Right cardiac atrium (tissue), 5 donors: ENCODE results near the gene EXOG. TPM values are rescaled to one million over a fixed set of nuclear protein-coding genes. Genes with fewer than 3 reads are reported as not detected.

Experiments used
- ATAC-seq, 2 donors: fragments of 200-7000 bp; cut with Tn5 transposase; one replicate each; pipeline versions ENCODE4 v1.8.0 to v1.9.1; 2020; ENCODE audit warnings: moderate library complexity in 2 of 2, mild to moderate bottlenecking in 1 of 2
- DNase-seq, 3 donors: peaks; one replicate each; pipeline ENCODE4 v3.0.0-alpha.2; 2020
- H3K27ac ChIP-seq: one replicate; pipeline ENCODE4 v1.5.1; 2013; ENCODE audit warnings: mild to moderate bottlenecking, low read length, control low read depth, moderate library complexity
- H3K27me3 ChIP-seq: one replicate; pipeline ENCODE4 v1.6.1; 2013; ENCODE audit not compliant: control insufficient read depth, insufficient read depth
- H3K4me1 ChIP-seq: one replicate; pipeline ENCODE4 v1.6.1; 2013; ENCODE audit warnings: low read length; ENCODE audit not compliant: control insufficient read depth, insufficient read depth
- H3K4me3 ChIP-seq: one replicate; pipeline ENCODE4 v1.5.1; 2013; ENCODE audit warnings: low read length, control low read depth
- H3K9me3 ChIP-seq: one replicate; pipeline ENCODE4 v1.6.1; 2013; ENCODE audit warnings: low read length; ENCODE audit not compliant: control insufficient read depth
- whole genome bisulfite sequencing: extraction: QIAGEN DNeasy Blood & Tissue Kit; methylation state at CpG from one replicate; pipeline ENCODE4 v1.1.7; 2013; 5-methylcytosine and 5-hydroxymethylcytosine counted together
- intact Hi-C, 4 donors: fragments of 100-400 bp; cut with DNase I; formaldehyde crosslinking; loops; one replicate each; pipeline versions ENCODE4 v1.11.0 to v1.14.0; 2022 to 2023
- polyA plus RNA-seq: library from polyadenylated mRNA; stranded (reverse); fragments of 200-250 nt; gene quantifications from one replicate; pipeline ENCODE4 v1.2.3, GENCODE V29; 2013
- total RNA-seq, 4 donors: library from RNA; stranded (reverse); fragmentation: NEBNext Ultra II Directional; extraction: Animal tissue kit (Norgen Biotek cat#: 25700); gene quantifications; one replicate each; pipeline ENCODE4 v1.2.1, GENCODE V29; 2021
- donor health status: healthy with polysubstance abuse.
- donor health status: DM: no; HTN: yes; CAD: no.
- donor health status: DM: no; HTN: no; CAD: no.
- donor health status: DM: no; HTN: yes; CAD: no; lungs with severe emphysema.
- donor health status: DM: yes; HTN: yes; CAD: no.

EXOG gene
- total and polyA plus RNA-seq, 5 donors, result 19.4 to 27.7 (median 23.8) TPM

- no peak overlapping the region for H3K27ac ChIP-seq
- no peak overlapping the region for H3K4me3 ChIP-seq
- no peaks in the 10 kb centered on the region for H3K4me1 ChIP-seq
- no peaks in the 10 kb centered on the region for H3K27me3 ChIP-seq
- no peaks in the 10 kb centered on the region for H3K9me3 ChIP-seq
- 88% methylated on average over 2 of the region's 2 CpGs for WGBS
- no peak for ATAC-seq
- intact Hi-C loops, result no loop called here
- no peak for DNase-seq
Measured at GRCh38 chr3:38555926-38556325, 59.8 kb downstream of the EXOG start.

GRCh38 chr3:38556640-38557358 lies 60.7 kb downstream of the EXOG start:
- Histone ChIP-seq H3K27me3 (no peaks in the 10 kb centered on the region), H3K4me3 (no peak overlapping the region), H3K9me3 (no peaks in the 10 kb centered on the region), H3K4me1 (no peaks in the 10 kb centered on the region), H3K27ac (no peak overlapping the region)
- intact Hi-C loops, result no loop called here
- DNase-seq (no peak), ATAC-seq (peak in 1 of 2 donors; percentile 34)
- WGBS, result 78% methylated on average over 4 of the region's 4 CpGs

GRCh38 chr3:38558864-38559263 lies 62.7 kb downstream of the EXOG start:
- Histone ChIP-seq H3K4me1 (no peaks in the 10 kb centered on the region), H3K27ac (no peak overlapping the region), H3K4me3 (no peak overlapping the region), H3K9me3 (no peaks in the 10 kb centered on the region), H3K27me3 (no peaks in the 10 kb centered on the region)
- intact Hi-C loops, result no loop called here
- 58% methylated on average over 1 of the region's 1 CpG for WGBS
- no peak for DNase-seq
- no peak for ATAC-seq

GRCh38 chr3:38560284-38560683 lies 64.1 kb downstream of the EXOG start:
- no peaks in the 10 kb centered on the region for H3K9me3 ChIP-seq
- no peak overlapping the region for H3K27ac ChIP-seq
- 92% methylated on average over 6 of the region's 6 CpGs for WGBS
- no peaks in the 10 kb centered on the region for H3K27me3 ChIP-seq
- H3K4me3 ChIP-seq, result no peak overlapping the region
- intact Hi-C loops, result no loop called here
- H3K4me1 ChIP-seq, result no peaks in the 10 kb centered on the region
- ATAC-seq (no peak), DNase-seq (no peak)

DNA sequence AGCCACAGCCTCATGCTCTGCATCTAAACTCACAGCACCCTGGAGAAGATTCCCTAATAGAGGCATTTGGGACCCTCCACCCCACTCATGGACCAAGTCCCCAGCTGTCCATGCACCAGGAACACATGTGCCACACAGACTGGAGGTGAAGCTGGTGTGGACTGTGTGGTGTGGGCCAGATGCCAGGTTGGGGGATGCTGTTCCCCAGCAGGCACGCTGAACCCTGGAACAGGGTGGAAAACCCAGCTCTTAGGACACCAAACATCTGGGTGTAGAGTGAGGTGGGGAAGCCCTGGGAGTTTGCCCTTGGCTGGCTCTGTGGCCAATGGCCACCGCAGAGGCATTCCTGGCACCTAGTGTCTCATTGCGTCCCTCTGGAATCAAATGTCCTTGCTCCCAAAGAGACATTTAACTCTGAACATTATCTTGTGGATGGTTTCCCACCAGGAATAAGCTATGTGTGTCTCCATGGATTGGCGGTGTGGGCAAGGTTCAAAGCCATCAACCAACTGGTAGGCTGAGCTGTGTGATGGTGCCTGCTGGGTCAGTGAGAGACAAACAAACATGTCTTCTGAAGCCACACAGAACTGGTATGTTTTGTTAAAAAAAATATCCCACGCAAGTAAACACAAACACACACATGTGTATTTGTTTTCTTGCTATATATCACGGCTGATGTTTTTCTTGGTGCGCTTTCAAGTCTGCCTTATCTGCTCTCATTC lies 65.0 kb downstream of the EXOG start:
- no peaks in the 10 kb centered on the region for H3K4me1 ChIP-seq
- no peak for ATAC-seq
- H3K27ac ChIP-seq, result no peak overlapping the region
- H3K9me3 ChIP-seq, result no peaks in the 10 kb centered on the region
- intact Hi-C loops, result no loop called here
- no peak for DNase-seq
- H3K27me3 ChIP-seq, result no peaks in the 10 kb centered on the region
- 77% methylated on average over 7 of the region's 7 CpGs for WGBS
- no peak overlapping the region for H3K4me3 ChIP-seq

DNA sequence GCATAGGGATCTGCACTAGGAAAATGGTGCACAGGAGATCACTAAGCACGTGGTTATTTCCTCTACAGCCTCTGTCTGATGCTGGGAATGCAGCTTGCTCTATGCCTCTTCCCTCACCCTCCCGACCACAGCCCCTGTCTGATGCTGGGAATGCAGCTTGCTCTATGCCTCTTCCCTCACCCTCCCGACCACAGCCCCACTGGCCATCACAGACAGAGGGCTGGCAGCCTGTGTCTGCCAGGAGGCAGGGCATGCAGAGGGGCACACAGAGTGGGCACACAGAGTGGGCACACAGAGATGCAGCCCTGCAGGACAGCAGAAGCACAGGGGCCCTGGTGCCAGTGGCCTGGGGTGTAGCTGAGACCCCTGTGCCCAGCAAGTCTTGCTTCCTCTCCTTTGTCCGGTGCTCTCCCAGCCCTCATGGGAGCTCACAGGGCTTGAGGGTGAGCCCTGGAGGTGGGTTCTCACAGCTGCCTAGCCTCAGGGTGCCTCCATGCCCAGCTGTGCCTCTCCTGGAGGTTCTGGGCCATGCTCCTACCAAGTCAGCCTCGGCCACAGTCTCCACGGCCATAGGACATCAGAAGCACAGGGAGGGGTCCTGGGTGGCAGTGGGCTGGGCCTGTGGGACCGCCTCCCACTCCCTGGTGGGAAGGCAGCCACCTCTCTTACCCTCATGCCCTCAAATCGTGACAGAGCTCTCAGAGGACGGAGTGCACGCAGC lies 65.8 kb downstream of the EXOG start:
- peak in 1 of 2 donors; percentile 8 for ATAC-seq
- Histone ChIP-seq H3K27me3 (no peaks in the 10 kb centered on the region), H3K4me3 (no peak overlapping the region), H3K4me1 (no peaks in the 10 kb centered on the region), H3K9me3 (no peaks in the 10 kb centered on the region), H3K27ac (no peak overlapping the region)
- intact Hi-C loops, result no loop called here
- DNase-seq, result no peak
- 68% methylated on average over 10 of the region's 10 CpGs for WGBS

GRCh38 chr3:38562467-38562925 lies 66.4 kb downstream of the EXOG start:
- H3K27ac ChIP-seq, result no peak overlapping the region
- intact Hi-C loops, result no loop called here
- 94% methylated on average over 7 of the region's 7 CpGs for WGBS

GRCh38 chr3:38563070-38563885 lies 67.1 kb downstream of the EXOG start:
- H3K27me3 ChIP-seq, result no peaks in the 10 kb centered on the region
- 82% methylated on average over 15 of the region's 15 CpGs for WGBS
- ATAC-seq (no peak), DNase-seq (no peak)
- no peaks in the 10 kb centered on the region for H3K4me1 ChIP-seq
- H3K27ac ChIP-seq, result no peak overlapping the region
- H3K9me3 ChIP-seq, result no peaks in the 10 kb centered on the region
- intact Hi-C loops, result no loop called here
- no peak overlapping the region for H3K4me3 ChIP-seq

More at GRCh38 chr3:38562467-38562925, 66.4 kb downstream of the EXOG start:
- Histone ChIP-seq H3K4me3 (no peak overlapping the region), H3K27me3 (no peaks in the 10 kb centered on the region), H3K9me3 (no peaks in the 10 kb centered on the region), H3K4me1 (no peaks in the 10 kb centered on the region)
- ATAC-seq, result no peak
- no peak for DNase-seq

DNA sequence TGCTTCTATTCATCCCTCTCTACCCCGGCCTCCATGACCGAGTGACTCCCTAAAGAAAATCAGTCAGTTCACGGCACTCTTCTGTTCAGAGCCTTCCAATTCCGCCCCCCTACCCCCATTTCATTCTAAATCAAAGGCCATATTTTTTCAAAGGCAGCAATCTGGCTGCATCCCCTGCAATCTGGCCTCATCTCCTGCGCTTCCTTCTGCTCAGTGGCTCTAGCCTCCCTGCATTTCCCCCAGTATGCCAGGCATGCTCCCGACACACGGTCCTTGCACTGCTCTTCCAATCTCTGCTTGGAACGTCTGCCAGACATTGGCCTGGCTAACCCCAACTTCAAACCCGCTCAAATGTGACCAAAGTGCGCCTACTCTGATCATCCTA lies 67.7 kb downstream of the EXOG start:
- 87% methylated on average over 10 of the region's 10 CpGs for WGBS
- no peaks in the 10 kb centered on the region for H3K9me3 ChIP-seq

DNA sequence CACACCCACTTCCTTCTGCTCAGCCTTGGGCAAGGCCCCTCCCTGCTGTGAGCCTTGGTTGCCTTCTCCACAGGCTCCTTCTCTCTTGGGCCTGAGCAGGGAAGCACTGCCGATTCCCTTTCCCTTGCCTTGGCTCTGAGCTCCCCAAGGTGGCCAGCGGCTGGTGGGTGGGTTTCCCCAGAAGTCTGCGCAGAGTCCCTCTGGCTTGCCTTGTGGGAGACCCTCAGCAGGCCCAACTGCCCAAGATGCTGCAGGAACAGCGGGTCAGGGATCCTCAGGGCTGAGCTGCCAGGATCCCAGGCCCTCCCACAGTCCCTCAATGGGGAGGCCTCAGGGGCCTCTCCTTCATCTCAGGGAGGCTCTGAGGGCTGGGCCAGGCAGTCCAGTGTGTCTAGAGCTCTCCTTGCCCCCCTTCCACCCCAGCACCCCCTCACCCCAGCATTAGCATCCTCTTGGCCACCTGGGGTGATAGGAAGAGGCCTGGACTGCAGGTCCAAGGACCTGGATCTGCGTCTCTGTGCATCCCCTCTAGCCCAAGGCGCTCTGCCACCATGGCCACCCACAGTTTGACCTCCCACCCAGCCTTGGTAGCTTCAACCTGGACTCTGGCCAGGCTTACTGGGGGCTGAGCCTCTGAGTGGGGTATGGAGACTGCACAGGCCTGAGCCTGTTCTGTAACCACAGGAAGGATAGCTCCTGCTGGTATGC lies 68.6 kb downstream of the EXOG start:
- no peaks in the 10 kb centered on the region for H3K9me3 ChIP-seq
- H3K27me3 ChIP-seq, result no peaks in the 10 kb centered on the region
- intact Hi-C loops, result no loop called here
- ATAC-seq (no peak), DNase-seq (no peak)
- H3K4me1 ChIP-seq, result no peaks in the 10 kb centered on the region
- H3K4me3 ChIP-seq, result no peak overlapping the region
- no peak overlapping the region for H3K27ac ChIP-seq
- WGBS, result 97% methylated on average over 6 of the region's 6 CpGs

More for the DNA sequence above, 67.7 kb downstream of the EXOG start:
- no peak for DNase-seq
- no peak for ATAC-seq
- intact Hi-C loops, result no loop called here
- Histone ChIP-seq H3K27ac (no peak overlapping the region), H3K4me3 (no peak overlapping the region), H3K27me3 (no peaks in the 10 kb centered on the region), H3K4me1 (no peaks in the 10 kb centered on the region)
